Measurements from ENCODE around the gene CHRNA10. TPM values are rescaled to one million over a fixed set of nuclear protein-coding genes. Genes with fewer than 3 reads are reported as not detected.

Gene CHRNA10
- polyA plus RNA-seq, 1 donor from 2014 or later = 4.9 TPM

- Histone ChIP-seq H3K9me3 (ENCODE audit: low read length) (no peaks in the 10 kb centered on the region), H3K4me2 (ENCODE audit: low read length) (no peak overlapping the region), H3K4me3 (ENCODE audit: low read length) (no peak overlapping the region), H3K36me3 (ENCODE audit: insufficient read depth, low read length) (no peaks in the 10 kb centered on the region), H3K27ac (ENCODE audit: low read length) (no peak overlapping the region), H3K9me2 (ENCODE audit: insufficient read depth, low read length) (no peaks in the 10 kb centered on the region), H2AFZ (ENCODE audit: low read depth, low read length) (no peak overlapping the region), H4K20me1 (ENCODE audit: insufficient read depth) (no peaks in the 10 kb centered on the region), H3K9ac (ENCODE audit: low read length) (no peak overlapping the region), H3K27me3 (ENCODE audit: insufficient read depth, low read depth, low read length) (no peaks in the 10 kb centered on the region), H3F3A (ENCODE audit: insufficient read depth, low read length, poor library complexity, severe bottlenecking) (no peaks in the 10 kb centered on the region), H3K79me2 (replicated peaks; ENCODE audit: insufficient read depth, low read length) (no peaks in the 10 kb centered on the region)
- no peak for TF ChIP-seq POLR2AphosphoS5 (IDR thresholded peaks at IDR 0.05)
- TF ChIP-seq, protein P1, sequence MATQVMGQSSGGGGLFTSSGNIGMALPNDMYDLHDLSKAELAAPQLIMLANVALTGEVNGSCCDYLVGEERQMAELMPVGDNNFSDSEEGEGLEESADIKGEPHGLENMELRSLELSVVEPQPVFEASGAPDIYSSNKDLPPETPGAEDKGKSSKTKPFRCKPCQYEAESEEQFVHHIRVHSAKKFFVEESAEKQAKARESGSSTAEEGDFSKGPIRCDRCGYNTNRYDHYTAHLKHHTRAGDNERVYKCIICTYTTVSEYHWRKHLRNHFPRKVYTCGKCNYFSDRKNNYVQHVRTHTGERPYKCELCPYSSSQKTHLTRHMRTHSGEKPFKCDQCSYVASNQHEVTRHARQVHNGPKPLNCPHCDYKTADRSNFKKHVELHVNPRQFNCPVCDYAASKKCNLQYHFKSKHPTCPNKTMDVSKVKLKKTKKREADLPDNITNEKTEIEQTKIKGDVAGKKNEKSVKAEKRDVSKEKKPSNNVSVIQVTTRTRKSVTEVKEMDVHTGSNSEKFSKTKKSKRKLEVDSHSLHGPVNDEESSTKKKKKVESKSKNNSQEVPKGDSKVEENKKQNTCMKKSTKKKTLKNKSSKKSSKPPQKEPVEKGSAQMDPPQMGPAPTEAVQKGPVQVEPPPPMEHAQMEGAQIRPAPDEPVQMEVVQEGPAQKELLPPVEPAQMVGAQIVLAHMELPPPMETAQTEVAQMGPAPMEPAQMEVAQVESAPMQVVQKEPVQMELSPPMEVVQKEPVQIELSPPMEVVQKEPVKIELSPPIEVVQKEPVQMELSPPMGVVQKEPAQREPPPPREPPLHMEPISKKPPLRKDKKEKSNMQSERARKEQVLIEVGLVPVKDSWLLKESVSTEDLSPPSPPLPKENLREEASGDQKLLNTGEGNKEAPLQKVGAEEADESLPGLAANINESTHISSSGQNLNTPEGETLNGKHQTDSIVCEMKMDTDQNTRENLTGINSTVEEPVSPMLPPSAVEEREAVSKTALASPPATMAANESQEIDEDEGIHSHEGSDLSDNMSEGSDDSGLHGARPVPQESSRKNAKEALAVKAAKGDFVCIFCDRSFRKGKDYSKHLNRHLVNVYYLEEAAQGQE (IDR thresholded peaks at IDR 0.05; ENCODE audit: borderline replicate concordance) = no peak
- TF ChIP-seq MXI1 (conservative IDR thresholded peaks at IDR 0.05; ENCODE audit: poor library complexity, severe bottlenecking) = no peak
- no peak for TF ChIP-seq RAD21 (conservative IDR thresholded peaks at IDR 0.05)
- TF ChIP-seq, protein P2, sequence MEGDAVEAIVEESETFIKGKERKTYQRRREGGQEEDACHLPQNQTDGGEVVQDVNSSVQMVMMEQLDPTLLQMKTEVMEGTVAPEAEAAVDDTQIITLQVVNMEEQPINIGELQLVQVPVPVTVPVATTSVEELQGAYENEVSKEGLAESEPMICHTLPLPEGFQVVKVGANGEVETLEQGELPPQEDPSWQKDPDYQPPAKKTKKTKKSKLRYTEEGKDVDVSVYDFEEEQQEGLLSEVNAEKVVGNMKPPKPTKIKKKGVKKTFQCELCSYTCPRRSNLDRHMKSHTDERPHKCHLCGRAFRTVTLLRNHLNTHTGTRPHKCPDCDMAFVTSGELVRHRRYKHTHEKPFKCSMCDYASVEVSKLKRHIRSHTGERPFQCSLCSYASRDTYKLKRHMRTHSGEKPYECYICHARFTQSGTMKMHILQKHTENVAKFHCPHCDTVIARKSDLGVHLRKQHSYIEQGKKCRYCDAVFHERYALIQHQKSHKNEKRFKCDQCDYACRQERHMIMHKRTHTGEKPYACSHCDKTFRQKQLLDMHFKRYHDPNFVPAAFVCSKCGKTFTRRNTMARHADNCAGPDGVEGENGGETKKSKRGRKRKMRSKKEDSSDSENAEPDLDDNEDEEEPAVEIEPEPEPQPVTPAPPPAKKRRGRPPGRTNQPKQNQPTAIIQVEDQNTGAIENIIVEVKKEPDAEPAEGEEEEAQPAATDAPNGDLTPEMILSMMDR (IDR thresholded peaks at IDR 0.05; ENCODE audit: poor library complexity, severe bottlenecking) = no peak
- TF ChIP-seq SMC3 (conservative IDR thresholded peaks at IDR 0.05; ENCODE audit: poor library complexity) = no peak
These were observed 53.2 kb downstream of the CHRNA10 start for GRCh38 chr11:3617990-3618389.

DNA sequence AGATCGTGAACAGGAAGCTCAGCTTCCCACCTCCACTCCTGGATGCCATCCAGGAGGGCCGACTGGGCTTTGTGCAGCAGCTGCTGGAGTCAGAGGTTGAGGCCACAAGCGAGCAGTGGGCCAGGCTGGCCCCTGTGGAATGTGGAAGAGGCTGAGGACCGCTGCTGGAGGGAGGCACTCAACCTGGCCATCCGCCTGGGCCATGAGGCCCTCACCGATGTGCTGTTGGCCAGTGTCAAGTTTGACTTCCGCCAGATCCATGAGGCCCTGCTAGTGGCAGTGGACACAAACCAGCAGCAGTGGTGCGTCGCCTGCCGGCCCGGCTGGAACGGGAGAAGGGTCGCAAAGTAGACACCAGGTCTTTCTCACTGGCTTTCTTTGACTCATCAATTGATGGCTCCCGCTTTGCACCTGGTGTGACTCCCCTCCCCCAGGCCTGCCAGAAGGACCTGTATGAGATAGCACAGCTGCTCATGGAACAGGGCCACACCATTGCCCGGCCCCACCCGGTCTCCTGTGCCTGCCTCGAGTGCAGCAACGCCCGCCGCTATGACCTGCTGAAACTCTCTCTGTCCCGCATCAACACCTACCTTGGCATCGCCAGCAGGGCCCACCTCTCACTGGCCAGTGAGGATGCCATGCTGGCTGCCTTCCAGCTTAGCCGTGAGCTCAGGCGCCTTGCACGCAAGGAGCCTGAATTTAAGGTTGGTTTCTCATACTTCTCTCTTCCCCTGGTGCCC is 54.3 kb downstream of the CHRNA10 start:
- H3K9me3 ChIP-seq (ENCODE audit: low read length) = no peaks in the 10 kb centered on the region
- TF ChIP-seq, protein P1 (IDR thresholded peaks at IDR 0.05; ENCODE audit: borderline replicate concordance) = no peak
- TF ChIP-seq EZH2 (IDR thresholded peaks at IDR 0.05; ENCODE audit: borderline replicate concordance, insufficient read depth, low read length, poor library complexity, severe bottlenecking) = no peak
- no peak overlapping the region for H3K4me2 ChIP-seq (ENCODE audit: low read length)
- H3K4me3 ChIP-seq (ENCODE audit: low read length) = no peak overlapping the region
- H3K9me2 ChIP-seq (ENCODE audit: insufficient read depth, low read length) = no peaks in the 10 kb centered on the region
- no peaks in the 10 kb centered on the region for H3K36me3 ChIP-seq (ENCODE audit: insufficient read depth, low read length)
- no peak overlapping the region for H3K27ac ChIP-seq (ENCODE audit: low read length)
- H3K79me2 ChIP-seq (replicated peaks; ENCODE audit: insufficient read depth, low read length) = no peaks in the 10 kb centered on the region
- H3K27me3 ChIP-seq (ENCODE audit: insufficient read depth, low read depth, low read length) = no peaks in the 10 kb centered on the region
- no peaks in the 10 kb centered on the region for H4K20me1 ChIP-seq (ENCODE audit: insufficient read depth)
- H3F3A ChIP-seq (ENCODE audit: insufficient read depth, low read length, poor library complexity, severe bottlenecking) = no peaks in the 10 kb centered on the region
- H2AFZ ChIP-seq (ENCODE audit: low read depth, low read length) = no peak overlapping the region
- no peak overlapping the region for H3K9ac ChIP-seq (ENCODE audit: low read length)
